ENCODE results near the gene LINGO4.

The LINGO4 gene

GRCh38 chr1:151799179-151800022 is 5.8 kb downstream of the LINGO4 start:
- no peak for DNase-seq (ENCODE audit: low read depth)
- no peak for TF ChIP-seq POLR2A (IDR thresholded peaks at IDR 0.05; ENCODE audit: extremely low read depth, insufficient read length)
- TF ChIP-seq MAX (IDR thresholded peaks at IDR 0.05; ENCODE audit: low read depth, low read length): no peak
- no peak for TF ChIP-seq MYC (IDR thresholded peaks at IDR 0.05; ENCODE audit: low read depth, low read length)
- TF ChIP-seq CTCF (IDR thresholded peaks at IDR 0.05; ENCODE audit: low read depth, low read length): no peak
- H3K4me3 ChIP-seq (ENCODE audit: low read depth, low read length): no peak overlapping the region

- no peak for DNase-seq (ENCODE audit: low read depth)
- no peak for TF ChIP-seq MAX (IDR thresholded peaks at IDR 0.05; ENCODE audit: low read depth, low read length)
- no peak for TF ChIP-seq MYC (IDR thresholded peaks at IDR 0.05; ENCODE audit: low read depth, low read length)
- TF ChIP-seq CTCF (IDR thresholded peaks at IDR 0.05; ENCODE audit: low read depth, low read length): no peak
- TF ChIP-seq POLR2A (IDR thresholded peaks at IDR 0.05; ENCODE audit: extremely low read depth, insufficient read length): no peak
- no peak overlapping the region for H3K4me3 ChIP-seq (ENCODE audit: low read depth, low read length)
Observed at GRCh38 chr1:151798571-151798970, 6.6 kb downstream of the LINGO4 start.

- DNase-seq (ENCODE audit: low read depth): peak; percentile 35
- TF ChIP-seq MYC (IDR thresholded peaks at IDR 0.05; ENCODE audit: low read depth, low read length) (no peak), MAX (IDR thresholded peaks at IDR 0.05; ENCODE audit: low read depth, low read length) (no peak; the same call in 1 of the 2 replicates), POLR2A (IDR thresholded peaks at IDR 0.05; ENCODE audit: extremely low read depth, insufficient read length) (no peak)
- H3K4me3 ChIP-seq (ENCODE audit: low read depth, low read length): peak overlapping the region; percentile 83
Observed at GRCh38 chr1:151790940-151791651, 14.1 kb downstream of the LINGO4 start.

GRCh38 chr1:151790071-151790939 is 14.9 kb downstream of the LINGO4 start, which contains the start of gene TDRKH:
TDRKH (minus strand) TSS chr1:151790500; CDS start chr1:151783022, 7,478 bp downstream.
- DNase-seq (ENCODE audit: low read depth): peak; percentile 99
- peak within 1 kb of the TSS; percentile 83 for H3K4me3 ChIP-seq (ENCODE audit: low read depth, low read length)
- no peak for TF ChIP-seq CTCF (IDR thresholded peaks at IDR 0.05; ENCODE audit: low read depth, low read length)
- peak; percentile 50 for TF ChIP-seq MAX (IDR thresholded peaks at IDR 0.05; ENCODE audit: low read depth, low read length)
- no peak for TF ChIP-seq POLR2A (IDR thresholded peaks at IDR 0.05; ENCODE audit: extremely low read depth, insufficient read length)
- no peak for TF ChIP-seq MYC (IDR thresholded peaks at IDR 0.05; ENCODE audit: low read depth, low read length)

GRCh38 chr1:151787689-151788088 is 17.5 kb downstream of the LINGO4 start:
- TF ChIP-seq MYC (IDR thresholded peaks at IDR 0.05; ENCODE audit: low read depth, low read length): no peak
- TF ChIP-seq POLR2A (IDR thresholded peaks at IDR 0.05; ENCODE audit: extremely low read depth, insufficient read length): no peak
- TF ChIP-seq CTCF (IDR thresholded peaks at IDR 0.05; ENCODE audit: low read depth, low read length): no peak
- TF ChIP-seq MAX (IDR thresholded peaks at IDR 0.05; ENCODE audit: low read depth, low read length): no peak
- DNase-seq (ENCODE audit: low read depth): no peak
- H3K4me3 ChIP-seq (ENCODE audit: low read depth, low read length): no peak overlapping the region

Data from NB4 (cell line).